ENCODE measurements around the gene CFAP300. TPM values are rescaled to one million over a fixed set of nuclear protein-coding genes. Genes with fewer than 3 reads are reported as not detected.

Gene CFAP300
- not detected for total RNA-seq

GRCh38 chr11:102047305-102047924, at the start of gene CFAP300:
Gene CFAP300 (plus strand): TSS chr11:102047437. CDS start chr11:102047471, 34 bp downstream.
- no peak within 1 kb of the TSS for H3K27ac Mint-ChIP-seq
- no peaks in the 10 kb centered on the region for H3K9me3 Mint-ChIP-seq
- H3K27me3 Mint-ChIP-seq = peaks cover 20% of the 10 kb centered on the region
- POLR2A ChIA-PET = no interaction called here
- H3K4me1 Mint-ChIP-seq = peaks cover 9% of the 10 kb centered on the region
- peak within 1 kb of the TSS; percentile 56 for H3K4me3 Mint-ChIP-seq
- DNase-seq = peak; percentile 57
- CTCF ChIA-PET = interaction anchor here (0.7 kb wide), 1 partner anchor 23 kb away, joined by 3 read pairs; no protein-coding TSS in a partner anchor
- no peaks in the 10 kb centered on the region for H3K36me3 Mint-ChIP-seq (ENCODE audit: low read depth)

- Mint-ChIP-seq H3K36me3 (ENCODE audit: low read depth) (no peaks in the 10 kb centered on the region), H3K9me3 (no peaks in the 10 kb centered on the region), H3K27ac (no peak overlapping the region), H3K4me3 (no peak overlapping the region), H3K27me3 (no peaks in the 10 kb centered on the region), H3K4me1 (peaks cover 2% of the 10 kb centered on the region)
- DNase-seq = no peak
- CTCF ChIA-PET = no interaction called here
- POLR2A ChIA-PET = no interaction called here
These were observed 45.4 kb upstream of the CFAP300 start for GRCh38 chr11:102001657-102002338.

GRCh38 chr11:102004220-102004619, 43.0 kb upstream of the CFAP300 start:
- Mint-ChIP-seq H3K4me1 (peaks cover 2% of the 10 kb centered on the region), H3K9me3 (no peaks in the 10 kb centered on the region), H3K27me3 (no peaks in the 10 kb centered on the region), H3K27ac (no peak overlapping the region), H3K4me3 (no peak overlapping the region), H3K36me3 (ENCODE audit: low read depth) (no peaks in the 10 kb centered on the region)
- DNase-seq = no peak
- CTCF ChIA-PET = interaction anchor here (1.2 to 1.5 kb wide), 3 partner anchors 9 to 144 kb away, joined by 3 read pairs; partner anchors contain the start of gene CEP126
- POLR2A ChIA-PET = no interaction called here

- H3K9me3 Mint-ChIP-seq = no peaks in the 10 kb centered on the region
- H3K36me3 Mint-ChIP-seq (ENCODE audit: low read depth) = no peaks in the 10 kb centered on the region
- no peak overlapping the region for H3K27ac Mint-ChIP-seq
- no peak for DNase-seq
- ChIA-PET CTCF (interaction anchor here (0.7 to 5.0 kb wide), 2 partner anchors 91 to 144 kb away, joined by 3 to 60 read pairs; partner anchors contain the start of gene CEP126), POLR2A (no interaction called here)
- peaks cover 2% of the 10 kb centered on the region for H3K4me1 Mint-ChIP-seq
- peaks cover 7% of the 10 kb centered on the region for H3K27me3 Mint-ChIP-seq
- H3K4me3 Mint-ChIP-seq = no peak overlapping the region
These were observed 41.9 kb upstream of the CFAP300 start for GRCh38 chr11:102005306-102005705.

GRCh38 chr11:102006835-102007566, 40.2 kb upstream of the CFAP300 start:
- Mint-ChIP-seq H3K27me3 (peaks cover 8% of the 10 kb centered on the region), H3K27ac (no peak overlapping the region), H3K4me1 (peaks cover 2% of the 10 kb centered on the region), H3K36me3 (ENCODE audit: low read depth) (no peaks in the 10 kb centered on the region), H3K4me3 (no peak overlapping the region), H3K9me3 (no peaks in the 10 kb centered on the region)
- CTCF ChIA-PET = interaction anchor here (0.6 to 5.0 kb wide), 21 partner anchors 9 to 1112 kb away, joined by 3 to 60 read pairs (median 4); partner anchors contain the start of gene CEP126
- DNase-seq = no peak
- POLR2A ChIA-PET = no interaction called here

- no peaks in the 10 kb centered on the region for H3K36me3 Mint-ChIP-seq (ENCODE audit: low read depth)
- peaks cover 9% of the 10 kb centered on the region for H3K4me1 Mint-ChIP-seq
- H3K4me3 Mint-ChIP-seq = no peak overlapping the region
- ChIA-PET CTCF (interaction anchor here (0.6 to 5.0 kb wide), 19 partner anchors 10 to 198 kb away, joined by 3 to 60 read pairs (median 4); partner anchors contain the start of gene CEP126), POLR2A (no interaction called here)
- H3K27me3 Mint-ChIP-seq = peaks cover 8% of the 10 kb centered on the region
- no peaks in the 10 kb centered on the region for H3K9me3 Mint-ChIP-seq
- no peak overlapping the region for H3K27ac Mint-ChIP-seq
- no peak for DNase-seq
These were observed 39.4 kb upstream of the CFAP300 start for GRCh38 chr11:102007567-102008437.

GRCh38 chr11:102010776-102011494, 36.3 kb upstream of the CFAP300 start:
- CTCF ChIA-PET = interaction anchor here (1.2 kb wide), 1 partner anchor 150 kb away, joined by 4 read pairs; no protein-coding TSS in a partner anchor
- H3K27ac Mint-ChIP-seq = no peak overlapping the region
- DNase-seq = no peak
- H3K36me3 Mint-ChIP-seq (ENCODE audit: low read depth) = no peaks in the 10 kb centered on the region
- H3K4me1 Mint-ChIP-seq = peaks cover 9% of the 10 kb centered on the region
- no peaks in the 10 kb centered on the region for H3K9me3 Mint-ChIP-seq
- no peak overlapping the region for H3K4me3 Mint-ChIP-seq
- POLR2A ChIA-PET = no interaction called here
- peaks cover 8% of the 10 kb centered on the region for H3K27me3 Mint-ChIP-seq

GRCh38 chr11:102012946-102013345, 34.3 kb upstream of the CFAP300 start:
- Mint-ChIP-seq H3K36me3 (ENCODE audit: low read depth) (no peaks in the 10 kb centered on the region), H3K27ac (no peak overlapping the region), H3K9me3 (no peaks in the 10 kb centered on the region), H3K4me3 (no peak overlapping the region), H3K4me1 (peaks cover 9% of the 10 kb centered on the region), H3K27me3 (peaks cover 10% of the 10 kb centered on the region)
- POLR2A ChIA-PET = no interaction called here
- CTCF ChIA-PET = interaction anchor here (0.9 to 1.2 kb wide), 3 partner anchors 9 to 152 kb away, joined by 3 to 5 read pairs (median 3); partner anchors contain the start of gene CEP126
- peak; percentile 28 for DNase-seq

GRCh38 chr11:102014756-102015155, 32.5 kb upstream of the CFAP300 start:
- H3K36me3 Mint-ChIP-seq (ENCODE audit: low read depth) = no peaks in the 10 kb centered on the region
- no peak overlapping the region for H3K4me3 Mint-ChIP-seq
- no peak for DNase-seq
- POLR2A ChIA-PET = no interaction called here
- peaks cover 8% of the 10 kb centered on the region for H3K27me3 Mint-ChIP-seq
- no peak overlapping the region for H3K27ac Mint-ChIP-seq
- CTCF ChIA-PET = interaction anchor here (0.6 kb wide), 1 partner anchor 305 kb away, joined by 3 read pairs; no protein-coding TSS in a partner anchor
- H3K4me1 Mint-ChIP-seq = peaks cover 9% of the 10 kb centered on the region
- H3K9me3 Mint-ChIP-seq = no peaks in the 10 kb centered on the region

- Mint-ChIP-seq H3K27ac (no peak overlapping the region), H3K4me1 (peaks cover 9% of the 10 kb centered on the region), H3K27me3 (peaks cover 2% of the 10 kb centered on the region), H3K36me3 (ENCODE audit: low read depth) (no peaks in the 10 kb centered on the region), H3K4me3 (no peak overlapping the region), H3K9me3 (no peaks in the 10 kb centered on the region)
- ChIA-PET CTCF (interaction anchor here (1.9 kb wide), 1 partner anchor 10 kb away, joined by 7 read pairs; no protein-coding TSS in a partner anchor), POLR2A (no interaction called here)
- DNase-seq = no peak
These were observed 30.2 kb upstream of the CFAP300 start for GRCh38 chr11:102017026-102017425.

GRCh38 chr11:102026217-102026616, 21.0 kb upstream of the CFAP300 start:
- H3K9me3 Mint-ChIP-seq = no peaks in the 10 kb centered on the region
- no peaks in the 10 kb centered on the region for H3K4me1 Mint-ChIP-seq
- peaks cover 9% of the 10 kb centered on the region for H3K27me3 Mint-ChIP-seq
- H3K27ac Mint-ChIP-seq = no peak overlapping the region
- POLR2A ChIA-PET = no interaction called here
- CTCF ChIA-PET = interaction anchor here (0.7 to 1.1 kb wide), 2 partner anchors 18 to 20 kb away, joined by 3 to 4 read pairs; no protein-coding TSS in a partner anchor
- no peak for DNase-seq
- H3K36me3 Mint-ChIP-seq (ENCODE audit: low read depth) = no peaks in the 10 kb centered on the region
- no peak overlapping the region for H3K4me3 Mint-ChIP-seq

- ChIA-PET POLR2A (no interaction called here), CTCF (interaction anchor here (0.7 to 1.4 kb wide), 2 partner anchors 19 kb away, joined by 3 to 4 read pairs; no protein-coding TSS in a partner anchor)
- DNase-seq = no peak
- Mint-ChIP-seq H3K4me1 (no peaks in the 10 kb centered on the region), H3K4me3 (no peak overlapping the region), H3K27me3 (peaks cover 9% of the 10 kb centered on the region), H3K27ac (no peak overlapping the region), H3K36me3 (ENCODE audit: low read depth) (no peaks in the 10 kb centered on the region), H3K9me3 (no peaks in the 10 kb centered on the region)
These were observed 20.3 kb upstream of the CFAP300 start for GRCh38 chr11:102026959-102027358.

Data from activated CD4-positive, alpha-beta memory T cell treated with anti-CD3 and anti-CD28 coated beads, Interleukin-2, amount 10 ng/mL, durations not matched to agents 7 days and 5 days (primary cell).